GM12891 (cell line): ENCODE measurements around the gene ADCY5.

Experiments
- DNase-seq: peaks from one replicate; pipeline ENCODE4 v3.0.0; 2011; ENCODE audit warnings: low spot score; ENCODE audit not compliant: insufficient read length
- FAIRE-seq: peaks from 2 replicates; lab custom pipeline; 2011; peaks lifted over from hg19 to GRCh38; lab: Jason Lieb, UNC
- PAX5 ChIP-seq: IDR thresholded peaks from 2 replicates; pipeline ENCODE4 v1.6.1; 2011; ENCODE audit warnings: low read length, moderate library complexity, mild to moderate bottlenecking; ENCODE audit not compliant: insufficient read depth, severe bottlenecking
- POLR2A ChIP-seq: IDR thresholded peaks from 2 replicates; pipeline ENCODE4 v1.6.1; 2011; ENCODE audit warnings: low read depth, low read length, control low read depth
- POLR2AphosphoS5 ChIP-seq: IDR thresholded peaks from 2 replicates; pipeline ENCODE4 v1.6.1; 2011; ENCODE audit warnings: low read depth, low read length, control low read depth
- POU2F2 ChIP-seq: IDR thresholded peaks from 2 replicates; pipeline ENCODE4 v1.6.1; 2011; ENCODE audit warnings: low read depth, mild to moderate bottlenecking, control low read depth, low read length, moderate library complexity
- SPI1 ChIP-seq: IDR thresholded peaks from 2 replicates; pipeline ENCODE4 v1.6.1; 2011; ENCODE audit warnings: low read depth, low read length, control low read depth
- TAF1 ChIP-seq: IDR thresholded peaks from 2 replicates; pipeline ENCODE4 v1.6.1; 2011; ENCODE audit warnings: low read depth, low read length, control low read depth

The ADCY5 gene

GRCh38 chr3:123303976-123304560 is 144.8 kb downstream of the ADCY5 start:
- FAIRE-seq (no peak), DNase-seq (no peak)
- TF ChIP-seq TAF1 = no peak
- TF ChIP-seq PAX5 = no peak
- TF ChIP-seq POLR2AphosphoS5 = no peak
- TF ChIP-seq POU2F2 = no peak
- TF ChIP-seq SPI1 = no peak

DNA sequence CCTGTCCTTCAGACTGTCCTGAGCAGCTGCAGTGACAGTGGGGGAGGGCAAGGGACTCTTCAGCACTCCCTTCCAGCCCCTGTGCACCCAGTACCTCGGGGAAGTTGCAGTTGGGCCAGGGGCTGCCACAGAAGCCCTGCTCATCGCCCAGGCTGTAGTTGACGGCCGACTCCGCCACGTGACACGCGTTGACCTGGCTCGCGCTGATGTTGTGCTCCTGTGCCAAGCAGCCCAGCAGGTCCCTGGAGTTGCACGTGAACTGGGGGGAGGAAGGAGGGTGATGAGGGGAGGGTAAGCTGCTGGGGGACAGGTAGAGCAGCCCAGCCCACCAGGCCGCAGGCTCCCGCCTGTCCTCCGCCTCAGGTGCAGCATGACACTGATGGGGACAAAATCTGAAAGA is 145.9 kb downstream of the ADCY5 start:
- no peak for TF ChIP-seq POU2F2
- TF ChIP-seq TAF1 = no peak
- no peak for TF ChIP-seq PAX5
- no peak for TF ChIP-seq POLR2A
- TF ChIP-seq POLR2AphosphoS5 = no peak
- no peak for TF ChIP-seq SPI1
- DNase-seq (no peak), FAIRE-seq (no peak)

DNA sequence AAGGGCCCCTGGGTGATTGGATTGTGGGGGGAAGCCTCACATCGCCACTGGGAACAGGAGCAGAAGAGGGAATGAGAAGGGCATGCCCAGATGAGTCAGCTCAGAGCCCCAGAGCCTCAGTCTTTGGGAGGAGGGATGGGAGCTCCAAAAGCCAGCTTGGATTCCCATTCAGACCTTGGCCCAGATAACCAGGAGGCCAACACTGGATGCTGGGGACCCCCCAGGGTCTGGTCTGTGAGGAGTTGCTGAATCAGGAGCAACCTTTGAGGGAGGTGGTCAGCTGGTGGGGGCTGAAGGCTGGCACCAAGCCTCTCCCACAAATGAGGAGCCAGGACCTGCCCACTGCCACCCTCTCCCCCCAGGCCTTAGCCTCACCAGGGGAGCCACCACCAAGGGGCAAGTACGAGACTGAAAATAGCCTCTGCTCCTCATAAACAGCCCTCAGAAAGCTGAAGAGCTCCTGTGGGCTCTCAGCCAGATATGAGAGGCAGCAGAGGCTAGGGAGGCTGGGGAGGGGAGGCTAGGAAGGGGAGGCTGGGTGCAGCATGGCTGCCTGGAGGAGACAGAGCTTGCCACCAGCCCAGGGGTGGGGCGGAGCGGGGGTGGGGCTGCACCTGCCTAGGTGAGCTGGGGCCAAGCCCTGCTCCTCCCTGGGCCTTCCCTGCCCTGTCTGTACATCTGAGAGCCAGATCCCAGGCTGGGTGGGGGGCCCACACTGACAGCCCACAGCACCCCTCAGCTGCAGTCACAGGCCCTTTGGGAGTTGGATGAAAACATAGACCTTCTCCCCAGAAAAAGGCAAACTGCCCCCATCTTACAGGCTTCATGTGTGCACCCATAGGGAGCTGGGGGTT is 147.3 kb downstream of the ADCY5 start:
- FAIRE-seq (no peak), DNase-seq (no peak)
- TF ChIP-seq POU2F2 (no peak), PAX5 (no peak), POLR2A (no peak), SPI1 (no peak), POLR2AphosphoS5 (no peak), TAF1 (no peak)

DNA sequence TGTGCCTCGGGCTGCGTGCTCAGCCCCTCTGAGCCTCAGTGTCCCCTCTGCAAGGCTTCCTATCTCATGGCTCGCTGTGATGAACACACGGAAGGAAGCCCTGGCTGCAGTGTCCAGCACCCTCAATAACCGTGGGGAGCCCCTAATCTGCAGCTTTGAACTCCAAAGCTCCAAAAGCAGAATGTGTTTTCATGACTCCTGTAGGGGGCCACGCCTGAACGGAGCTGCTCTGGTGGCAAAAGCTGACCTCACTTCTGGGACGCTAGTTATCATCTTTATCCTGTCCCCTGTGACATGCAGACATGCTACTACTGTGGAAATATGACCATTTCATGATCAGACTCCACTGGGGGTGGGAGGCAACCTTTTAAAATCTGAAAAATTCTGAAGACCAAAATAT is 148.3 kb downstream of the ADCY5 start:
- FAIRE-seq = no peak
- DNase-seq = no peak
- TF ChIP-seq POLR2AphosphoS5 (no peak), POU2F2 (no peak), PAX5 (no peak), TAF1 (no peak), POLR2A (no peak), SPI1 (no peak)

DNA sequence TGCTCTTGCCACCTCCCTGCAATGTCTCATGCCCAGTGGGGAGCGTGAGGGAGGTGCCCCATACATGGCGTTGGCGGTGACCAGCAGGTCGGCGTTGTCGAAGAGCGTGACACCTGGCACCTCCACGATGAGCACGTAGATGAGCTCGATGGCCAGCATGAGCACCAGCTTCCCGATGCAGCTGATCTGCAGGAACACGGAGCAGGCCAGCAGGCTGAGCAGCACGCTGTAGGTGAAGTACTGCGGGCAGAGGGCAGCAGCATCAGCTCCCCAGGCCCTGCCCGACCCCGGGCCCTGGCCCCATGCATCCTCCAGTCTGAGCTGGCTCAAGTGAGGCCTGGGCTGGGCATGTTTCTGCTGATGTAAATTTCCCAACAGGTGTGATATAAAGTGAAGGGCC is 148.8 kb downstream of the ADCY5 start:
- no peak for FAIRE-seq

DNA sequence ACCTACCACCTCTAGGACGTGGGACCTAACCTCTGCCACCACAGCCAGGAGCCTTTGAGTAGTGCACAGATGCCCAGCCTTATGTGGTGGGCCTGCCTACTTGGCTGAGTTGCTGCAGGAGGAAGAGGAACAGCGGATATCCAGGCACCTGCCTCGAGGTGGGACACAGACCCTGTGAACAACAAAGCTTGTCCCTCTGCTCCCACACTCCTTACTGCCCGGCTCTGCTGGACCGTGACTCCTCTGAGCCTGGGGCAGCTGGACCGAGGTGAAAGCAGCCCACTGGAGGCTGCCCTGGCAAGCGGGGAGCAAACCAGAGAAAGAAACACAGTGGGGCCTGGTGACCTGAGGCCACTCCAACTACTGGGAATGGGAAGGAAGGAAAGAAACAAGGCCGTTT is 149.3 kb downstream of the ADCY5 start:
- no peak for TF ChIP-seq POU2F2
- no peak for TF ChIP-seq POLR2A
- no peak for TF ChIP-seq SPI1
- no peak for TF ChIP-seq PAX5
- DNase-seq (no peak), FAIRE-seq (no peak)

More for the DNA sequence above, 148.8 kb downstream of the ADCY5 start:
- DNase-seq = no peak
- TF ChIP-seq POLR2AphosphoS5 (no peak), POLR2A (no peak), PAX5 (no peak), TAF1 (no peak), POU2F2 (no peak), SPI1 (no peak)

GRCh38 chr3:123298903-123299302 is 150.0 kb downstream of the ADCY5 start:
- DNase-seq (no peak), FAIRE-seq (no peak)
- TF ChIP-seq POLR2AphosphoS5 = no peak
- TF ChIP-seq POU2F2 = no peak
- TF ChIP-seq POLR2A = no peak
- no peak for TF ChIP-seq PAX5
- no peak for TF ChIP-seq TAF1
- TF ChIP-seq SPI1 = no peak

DNA sequence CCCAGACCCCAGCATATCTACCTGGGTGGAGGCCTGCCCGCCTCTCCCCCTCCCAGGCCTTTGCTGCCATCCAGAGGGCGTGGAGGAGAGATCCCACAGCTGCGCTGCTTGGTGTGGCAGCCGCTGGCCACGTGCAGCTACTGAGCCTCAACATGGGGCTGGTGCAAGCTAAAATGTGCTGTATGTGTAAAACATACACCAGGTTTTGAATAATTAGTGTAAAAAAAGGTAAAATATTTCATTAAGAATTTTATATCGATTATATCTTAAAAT is 151.3 kb downstream of the ADCY5 start:
- TF ChIP-seq POU2F2 (no peak), POLR2AphosphoS5 (no peak), SPI1 (no peak), TAF1 (no peak), PAX5 (no peak), POLR2A (no peak)
- FAIRE-seq (no peak), DNase-seq (no peak)

DNA sequence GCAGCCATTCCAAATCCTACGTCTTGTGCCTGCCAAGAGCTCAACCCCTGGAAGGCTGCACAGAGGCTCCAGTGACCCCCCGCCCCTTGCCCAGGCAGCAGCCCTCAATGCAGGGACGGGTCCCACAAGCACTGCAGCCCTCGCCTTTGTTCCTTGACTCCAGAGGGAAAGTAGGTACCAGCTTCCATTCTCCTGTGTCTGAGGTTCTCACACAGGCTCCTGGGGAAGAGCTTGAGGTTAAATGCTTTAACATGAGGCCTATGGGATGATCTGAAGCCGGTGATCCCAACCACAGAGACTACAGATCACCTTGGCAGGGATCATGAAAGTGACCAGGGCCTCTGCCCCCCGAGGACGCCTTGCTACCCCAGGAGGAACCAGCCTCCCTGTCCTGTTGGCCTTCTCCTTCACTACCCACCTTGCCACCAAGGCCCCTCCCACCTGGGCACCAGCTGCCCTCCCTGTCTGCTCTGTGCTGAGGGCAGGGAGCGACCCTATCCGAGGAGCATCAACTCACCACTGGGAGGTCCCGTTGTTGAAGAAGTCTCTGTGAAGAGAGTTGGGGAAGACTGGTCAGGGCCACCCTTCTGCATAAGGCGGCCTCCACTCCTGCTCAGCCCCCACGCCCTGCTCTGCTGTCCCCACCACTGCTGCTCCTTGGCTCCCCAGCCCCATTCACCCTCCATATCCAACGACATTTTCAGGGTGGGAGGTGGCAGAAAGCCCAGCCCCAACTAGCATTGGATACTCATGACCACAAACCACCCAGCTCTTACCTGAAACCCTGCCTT is 151.9 kb downstream of the ADCY5 start:
- no peak for DNase-seq
- TF ChIP-seq PAX5 (no peak), POLR2AphosphoS5 (no peak), TAF1 (no peak)
- FAIRE-seq = no peak

GRCh38 chr3:123296261-123296660 is 152.6 kb downstream of the ADCY5 start:
- no peak for DNase-seq
- TF ChIP-seq POU2F2 = no peak
- no peak for TF ChIP-seq PAX5
- TF ChIP-seq POLR2A = no peak
- no peak for TF ChIP-seq TAF1
- no peak for TF ChIP-seq SPI1
- TF ChIP-seq POLR2AphosphoS5 = no peak
- no peak for FAIRE-seq
